ENCODE results near the gene SLC15A1. TPM values are rescaled to one million over a fixed set of nuclear protein-coding genes. Genes with fewer than 3 reads are reported as not detected.
"Not testable (repeated sequence)": the region's sequence is repeated elsewhere in the genome, so short reads cannot be mapped to it uniquely, and the experiment has no call there.

The SLC15A1 gene
- total RNA-seq, 1 experiment from 2014 or later: not detected

DNA sequence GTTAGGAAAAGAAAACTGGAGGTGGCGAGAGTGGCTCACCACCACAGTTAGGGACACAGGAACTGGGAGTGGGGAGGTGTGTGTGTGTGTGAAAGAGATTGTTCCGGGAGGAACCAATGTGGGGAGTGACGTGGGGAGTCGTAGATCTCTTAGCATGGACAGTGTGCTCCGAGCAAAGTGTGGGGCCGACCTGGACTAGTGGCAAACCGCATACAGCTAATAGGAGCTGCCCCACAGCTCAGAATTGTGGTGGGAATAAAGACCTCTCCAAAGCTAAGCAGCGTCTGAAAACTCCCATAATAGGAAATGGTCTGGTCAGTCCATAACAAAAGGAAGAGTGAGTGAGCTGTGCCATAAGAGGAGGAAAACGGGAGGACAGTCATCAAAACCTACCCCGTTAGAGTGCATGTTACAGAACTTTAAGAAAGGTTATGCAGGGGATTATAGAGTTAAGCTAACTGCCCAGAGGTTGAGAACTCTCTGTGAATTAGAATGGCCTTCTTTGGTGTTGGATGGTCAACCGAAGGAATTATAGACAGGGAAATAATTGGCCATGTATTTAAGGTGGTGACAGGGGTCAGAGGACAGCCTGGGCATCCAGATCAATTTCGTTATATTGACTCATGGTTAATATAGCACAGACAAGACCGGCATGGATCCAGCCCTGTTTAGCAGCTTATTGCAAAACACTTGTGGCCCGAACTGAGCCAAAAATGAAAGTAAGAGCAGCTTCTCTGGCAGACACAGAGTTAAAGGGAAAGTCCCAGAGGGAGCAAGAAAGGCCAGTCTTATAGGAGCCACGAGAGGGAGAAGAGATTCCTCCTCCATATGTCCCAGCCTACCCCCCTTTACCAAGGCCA, 8.9 kb upstream of the SLC15A1 start:
- no peak for DNase-seq (ENCODE audit: low spot score)
- in situ Hi-C loops (cut with HindIII; ENCODE audit: low sequenced_read_pairs): no loop called here

DNA sequence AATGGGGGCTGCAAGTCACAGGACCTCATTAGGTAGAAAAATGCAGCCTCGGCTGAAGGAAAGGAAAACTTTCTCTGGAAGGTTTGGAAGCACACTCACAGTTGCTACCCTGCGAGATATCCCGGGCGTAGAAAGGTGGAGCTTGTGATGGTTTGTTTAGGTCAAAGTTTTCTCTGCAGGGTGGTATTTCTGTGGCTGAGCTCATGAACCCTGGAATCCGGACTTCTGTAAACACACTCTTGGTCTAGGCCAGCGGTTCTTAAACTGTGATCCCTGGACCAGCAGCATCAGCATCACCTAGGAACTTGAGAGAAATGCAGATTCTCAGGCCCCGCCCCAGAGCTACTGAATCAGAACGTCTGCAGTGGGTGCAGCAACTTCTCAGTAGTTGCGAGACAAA, 3.3 kb upstream of the SLC15A1 start:
- no peak for DNase-seq (ENCODE audit: low spot score)
- in situ Hi-C loops (cut with HindIII; ENCODE audit: low sequenced_read_pairs): no loop called here

DNA sequence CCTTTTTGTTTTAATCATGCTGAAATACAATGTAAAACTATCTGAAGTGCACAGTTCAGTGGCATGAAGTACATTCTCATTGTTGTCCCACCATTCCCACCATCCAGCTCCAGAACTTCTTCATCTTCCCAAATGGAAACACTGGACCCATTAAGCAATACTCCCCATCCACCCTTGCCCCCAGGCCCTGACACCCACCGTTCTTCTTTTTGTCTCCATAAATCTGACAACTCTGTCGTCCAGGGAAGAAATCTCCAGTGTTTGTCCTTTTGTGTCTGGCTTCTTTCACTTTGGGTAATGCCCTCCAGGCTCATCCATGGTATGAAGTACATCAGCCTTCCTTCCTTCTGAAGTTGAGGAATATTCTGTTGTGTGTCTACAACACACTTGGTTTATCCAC, 2.6 kb upstream of the SLC15A1 start:
- in situ Hi-C loops (cut with HindIII; ENCODE audit: low sequenced_read_pairs): no loop called here

GRCh38 chr13:98754468-98754867, 2.0 kb upstream of the SLC15A1 start:
- in situ Hi-C loops (cut with HindIII; ENCODE audit: low sequenced_read_pairs); DNase-seq (ENCODE audit: low spot score): not testable (repeated sequence)

More for the DNA sequence above, 2.6 kb upstream of the SLC15A1 start:
- no peak for DNase-seq (ENCODE audit: low spot score)

DNA sequence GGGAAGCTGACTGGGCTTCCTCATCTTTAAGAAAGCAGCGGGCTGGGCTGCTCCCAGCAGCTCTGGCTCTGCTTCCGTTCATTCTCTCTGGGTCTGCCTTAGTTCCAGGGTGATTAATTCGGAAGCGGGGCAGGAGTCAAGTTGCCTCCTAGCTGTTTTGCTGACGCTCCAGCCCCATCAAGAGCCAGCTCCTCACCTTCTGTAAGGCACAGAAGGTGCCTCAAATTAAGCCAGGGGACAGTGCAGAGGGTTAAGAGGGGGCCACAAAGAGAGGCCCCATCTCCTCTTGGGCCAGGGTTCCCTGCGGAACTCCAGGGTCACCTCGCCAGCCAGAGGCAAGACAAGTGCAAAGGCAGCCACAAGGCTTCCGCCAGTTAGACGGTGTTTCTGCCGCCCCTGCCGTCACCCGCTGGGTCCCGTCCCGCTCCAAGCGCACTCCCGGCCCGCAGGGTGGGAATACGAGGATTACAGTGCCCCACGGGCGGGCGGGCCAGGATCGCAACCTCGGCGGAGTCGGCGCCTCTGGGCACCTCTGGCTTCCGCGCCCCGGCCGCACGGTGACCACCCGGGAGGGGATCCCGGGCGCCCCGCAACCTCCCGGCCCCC, 508 bp downstream of the SLC15A1 start:
- no peak for DNase-seq (ENCODE audit: low spot score)
- in situ Hi-C loops (cut with HindIII; ENCODE audit: low sequenced_read_pairs): no loop called here

- no peak for DNase-seq (ENCODE audit: low spot score)
- in situ Hi-C loops (cut with HindIII; ENCODE audit: low sequenced_read_pairs): no loop called here
Observed at GRCh38 chr13:98751367-98751782, 1.1 kb downstream of the SLC15A1 start.

- DNase-seq (ENCODE audit: low spot score): no peak
Observed at GRCh38 chr13:98749501-98749900, 3.0 kb downstream of the SLC15A1 start.

DNA sequence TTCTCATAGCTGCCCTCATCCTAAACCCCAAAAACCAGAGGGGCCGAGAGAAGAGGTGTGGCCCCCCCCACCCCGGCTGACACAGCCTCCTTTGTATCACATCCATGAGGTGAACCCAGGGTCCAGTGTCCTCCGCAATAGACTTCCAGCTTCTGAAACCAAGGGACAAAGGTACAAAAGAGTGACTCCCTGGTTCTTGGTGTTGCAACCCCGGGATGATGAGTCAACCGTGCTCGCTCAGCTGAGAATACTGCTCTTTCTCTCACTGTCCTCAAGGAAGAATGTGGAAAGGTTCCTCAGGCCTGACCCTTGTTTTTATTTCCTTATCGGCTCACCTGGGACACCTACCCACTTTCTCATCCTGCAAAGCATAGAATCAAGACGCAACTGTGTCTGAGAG, 5.5 kb downstream of the SLC15A1 start:
- DNase-seq (ENCODE audit: low spot score): no peak
- in situ Hi-C loops (cut with HindIII; ENCODE audit: low sequenced_read_pairs): no loop called here

More at GRCh38 chr13:98749501-98749900, 3.0 kb downstream of the SLC15A1 start:
- in situ Hi-C loops (cut with HindIII; ENCODE audit: low sequenced_read_pairs): no loop called here

- in situ Hi-C loops (cut with HindIII; ENCODE audit: low sequenced_read_pairs): no loop called here
- no peak for DNase-seq (ENCODE audit: low spot score)
Observed at GRCh38 chr13:98743377-98743776, 9.1 kb downstream of the SLC15A1 start.

DNA sequence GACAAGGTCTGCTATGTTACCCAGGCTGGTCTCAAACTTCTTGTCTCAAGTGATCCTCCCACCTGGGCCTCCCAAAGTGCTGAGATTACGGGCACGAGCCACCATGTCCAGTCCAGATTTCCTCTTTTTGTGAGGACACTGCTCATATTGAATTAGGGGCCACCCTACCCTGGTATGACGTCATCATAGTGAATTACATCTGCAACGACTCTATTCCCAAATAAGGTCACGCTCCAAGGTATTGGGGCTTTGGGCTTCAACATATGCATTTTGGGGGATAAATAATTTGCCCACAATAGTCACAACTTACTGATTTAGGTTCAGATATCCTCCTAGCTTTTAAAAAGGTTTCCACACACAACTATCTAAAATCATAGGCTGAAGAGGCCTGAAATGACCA, 9.5 kb downstream of the SLC15A1 start:
- no peak for DNase-seq (ENCODE audit: low spot score)
- in situ Hi-C loops (cut with HindIII; ENCODE audit: low sequenced_read_pairs): no loop called here

GRCh38 chr13:98741741-98742435, 10.6 kb downstream of the SLC15A1 start:
- in situ Hi-C loops (cut with HindIII; ENCODE audit: low sequenced_read_pairs): no loop called here
- no peak for DNase-seq (ENCODE audit: low spot score)

DNA sequence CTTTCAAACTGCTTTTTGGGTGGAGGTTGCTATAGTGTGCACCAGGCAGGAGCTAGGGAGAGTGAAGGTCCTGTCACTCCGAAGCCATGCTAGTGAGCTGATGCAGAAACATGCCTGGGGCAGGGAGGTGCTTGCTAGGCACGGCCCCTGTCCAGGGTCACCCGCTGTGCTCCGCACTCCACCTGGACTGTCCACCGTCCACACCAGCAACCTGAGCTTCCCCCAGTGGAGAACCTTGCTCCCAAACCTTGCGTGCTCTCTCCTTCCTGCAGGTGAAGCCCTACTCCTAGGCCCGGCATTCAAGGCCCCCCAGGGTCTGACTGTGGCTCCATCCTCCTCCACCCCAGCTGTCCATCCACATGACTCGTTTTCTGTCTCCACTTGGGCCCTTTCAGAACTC, 12.3 kb downstream of the SLC15A1 start:
- in situ Hi-C loops (cut with HindIII; ENCODE audit: low sequenced_read_pairs): no loop called here
- no peak for DNase-seq (ENCODE audit: low spot score)

GRCh38 chr13:98738993-98739392, 13.5 kb downstream of the SLC15A1 start:
- in situ Hi-C loops (cut with HindIII; ENCODE audit: low sequenced_read_pairs): no loop called here
- no peak for DNase-seq (ENCODE audit: low spot score)

- in situ Hi-C loops (cut with HindIII; ENCODE audit: low sequenced_read_pairs): no loop called here
Observed at GRCh38 chr13:98738213-98738612, 14.3 kb downstream of the SLC15A1 start.

GRCh38 chr13:98731925-98732324, 20.5 kb downstream of the SLC15A1 start:
- in situ Hi-C loops (cut with HindIII; ENCODE audit: low sequenced_read_pairs): no loop called here
- DNase-seq (ENCODE audit: low spot score): no peak

More at GRCh38 chr13:98738213-98738612, 14.3 kb downstream of the SLC15A1 start:
- DNase-seq (ENCODE audit: low spot score): no peak

DNA sequence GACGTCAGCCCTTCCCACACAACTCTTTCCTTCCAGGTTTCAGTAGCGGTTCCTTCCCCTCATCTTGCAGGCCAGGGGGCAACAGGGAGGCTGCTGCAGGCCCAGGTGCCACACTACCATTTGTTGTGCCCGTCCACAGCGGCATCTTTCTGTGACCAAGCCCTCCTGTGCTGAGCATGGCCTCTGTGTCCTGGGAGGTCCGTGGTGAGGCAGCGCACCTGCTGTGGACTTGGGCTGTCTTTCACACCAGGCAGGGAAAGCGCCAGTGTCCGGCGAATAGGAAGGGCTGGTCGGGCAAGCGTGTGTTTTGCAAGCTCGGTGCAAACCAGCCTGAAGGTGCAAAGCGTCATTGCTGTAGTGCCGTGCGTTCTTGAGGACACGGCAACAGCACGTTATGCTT, 21.4 kb downstream of the SLC15A1 start:
- in situ Hi-C loops (cut with HindIII; ENCODE audit: low sequenced_read_pairs): no loop called here
- DNase-seq (ENCODE audit: low spot score): no peak

- in situ Hi-C loops (cut with HindIII; ENCODE audit: low sequenced_read_pairs): no loop called here
- DNase-seq (ENCODE audit: low spot score): no peak
Observed at GRCh38 chr13:98730441-98730840, 22.0 kb downstream of the SLC15A1 start.

GRCh38 chr13:98729658-98730057, 22.8 kb downstream of the SLC15A1 start:
- in situ Hi-C loops (cut with HindIII; ENCODE audit: low sequenced_read_pairs): no loop called here
- no peak for DNase-seq (ENCODE audit: low spot score)

DNA sequence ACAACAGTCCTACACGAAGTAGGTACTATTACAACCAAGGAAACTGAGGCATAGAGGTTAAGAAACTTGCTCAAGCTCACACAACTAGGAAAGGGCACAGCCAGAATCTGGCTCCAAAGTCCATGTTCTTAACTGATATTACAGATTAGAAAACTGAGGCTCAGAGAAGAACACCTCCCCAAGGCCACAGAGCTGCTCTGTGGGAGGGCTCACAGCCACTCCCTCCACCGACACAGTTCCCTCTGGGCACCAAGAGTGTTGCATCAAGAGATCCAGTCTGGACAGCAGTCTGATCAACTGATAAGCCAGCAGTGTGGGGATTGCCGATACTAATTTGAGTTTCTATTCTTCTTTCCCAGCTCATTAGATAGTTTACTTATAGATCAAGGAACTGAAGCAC, 29.5 kb downstream of the SLC15A1 start:
- in situ Hi-C loops (cut with HindIII; ENCODE audit: low sequenced_read_pairs): no loop called here
- DNase-seq (ENCODE audit: low spot score): no peak

Data from G401 (cell line).